Ovary (tissue), 9 donors: ENCODE data around the gene NUDT5. TPM values are rescaled to one million over a fixed set of nuclear protein-coding genes. Genes with fewer than 3 reads are reported as not detected.

Experiments used
- DNase-seq, 5 donors: peaks; one replicate each; pipeline ENCODE4 v3.0.0-alpha.2; 2019 to 2020
- H3K27ac ChIP-seq, 2 donors: fragments of 200-600 bp; one replicate each; pipeline versions ENCODE4 v1.5.1 to v1.8.0; 2019 to 2022
- H3K27me3 ChIP-seq: fragments of 200-600 bp; one replicate; pipeline ENCODE4 v1.8.0; 2022
- H3K36me3 ChIP-seq: fragments of 200-600 bp; sonication (generic); one replicate; pipeline ENCODE4 v1.5.1; 2019
- H3K4me1 ChIP-seq: one replicate; pipeline ENCODE4 v1.8.1; 2013; ENCODE audit warnings: mild to moderate bottlenecking, moderate library complexity; ENCODE audit not compliant: insufficient read depth
- H3K4me3 ChIP-seq: fragments of 200-600 bp; sonication (generic); one replicate; pipeline ENCODE4 v1.5.1; 2017
- H3K9me3 ChIP-seq, 2 donors: fragments of 200-600 bp in 1 of 2; sonication (generic) in 1 of 2; one replicate each; pipeline versions ENCODE4 v1.5.1 to v1.8.1; 2013 to 2019; ENCODE audit warnings: mild to moderate bottlenecking in 1 of 2, moderate library complexity in 1 of 2
- EP300 ChIP-seq: sonication (generic); formaldehyde crosslinking; IDR thresholded peaks from one replicate; pipeline ENCODE4 v1.6.1; 2017; ENCODE audit warnings: antibody characterized with exemption
- POLR2A ChIP-seq: fragments of 450-650 bp; IDR thresholded peaks from one replicate; pipeline ENCODE4 v1.6.1; 2017; ENCODE audit warnings: antibody characterized with exemption, mild to moderate bottlenecking, moderate library complexity
- WGBS, 3 donors: extraction: QIAGEN DNeasy Blood & Tissue Kit in 1 of 3; methylation state at CpG; one replicate each; pipeline versions ENCODE4 v1.1.5 to v1.1.7; 2013 to 2017; 5-methylcytosine and 5-hydroxymethylcytosine counted together
- intact Hi-C, 4 donors: fragments of 100-400 bp; cut with DNase I; formaldehyde crosslinking; loops; one replicate each; pipeline versions ENCODE4 v1.11.0 to v1.15.1; 2022 to 2023
- polyA plus RNA-seq, 2 donors: library from polyadenylated mRNA; stranded (reverse); fragments of 200-250 nt in 1 of 2; fragments of 350-450 nt in 1 of 2; fragmentation: Illumina TruSeq in 1 of 2; extraction: RNeasy Lipid Tissue Mini Kit (QIAGEN cat#74804) in 1 of 2; gene quantifications; one replicate each; pipeline ENCODE4 v1.2.3, GENCODE V29; 2013 to 2014
- total RNA-seq, 7 donors: library from RNA; depleted of rRNA in 2 of 7; stranded (reverse); fragments of >200 nt in 2 of 7; fragmentation: NEBNext Ultra II Directional in 3 of 7; extraction: Animal tissue kit (Norgen Biotek cat#: 25700) in 3 of 7; gene quantifications; one replicate each; pipeline versions ENCODE4 v1.1.0 to v1.2.4, GENCODE V29; 2016 to 2023
- TF ChIP-seq, protein P1 (sequence below), 3 donors: fragments of 450-650 bp in 2 of 3; fragments of 200-600 bp in 1 of 3; IDR thresholded peaks; one replicate each; pipeline versions ENCODE4 v1.5.1 to v1.8.0; 2016 to 2022; ENCODE audit warnings: antibody characterized with exemption in 3 of 3, mild to moderate bottlenecking in 1 of 3
- donor health status: DM: no; HTN: no; CAD: no; lungs with moderate emphysema.
- donor health status: DM: no; HTN: no; CAD: no.
- donor health status: Bipolar disorder and iron deficiency.
- donor health status: DM: yes; HTN: yes; CAD: no.
- donor health status: DM: no; HTN: no; CAD: no.
- donor health status: DM: yes; HTN: yes; CAD: no.

The NUDT5 gene
- total and polyA plus RNA-seq, 9 donors = 15.8 to 56.5 (median 24.7) TPM

DNA sequence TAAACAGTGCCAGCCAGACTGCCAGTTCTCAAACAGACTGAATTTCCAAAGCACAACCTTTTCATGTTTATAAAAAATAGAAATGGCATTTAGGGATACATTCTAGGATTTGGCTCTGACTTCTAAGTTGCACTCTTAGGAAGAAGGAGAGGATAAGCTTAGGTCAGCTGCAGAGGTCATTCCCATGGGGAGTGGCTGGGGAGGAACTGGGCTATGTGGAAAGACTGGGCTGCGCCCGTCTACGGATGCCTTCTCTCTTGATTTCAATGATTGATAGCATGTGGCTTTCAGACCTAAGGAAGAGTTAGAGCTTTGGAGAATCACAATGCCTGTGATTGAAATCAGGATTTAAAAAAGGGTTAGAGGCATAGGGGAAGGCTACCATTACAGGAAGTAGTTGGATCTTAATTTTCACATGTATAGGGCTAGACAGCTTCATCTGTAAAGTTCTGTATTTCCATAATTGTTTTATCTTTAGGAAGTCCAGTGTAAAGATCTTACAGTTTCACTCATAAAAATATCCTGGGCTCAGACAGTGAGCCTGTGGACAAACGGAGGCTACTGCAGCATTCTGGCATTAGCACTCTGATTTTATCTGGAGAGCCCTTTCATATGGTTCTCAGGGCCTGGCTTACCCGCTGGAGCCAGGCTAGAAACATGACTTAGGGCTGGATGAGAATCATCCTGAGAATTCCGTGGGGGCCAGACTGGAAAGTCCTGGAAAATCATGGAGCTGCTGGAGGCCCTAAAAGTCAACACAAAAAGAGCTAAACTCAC lies 29.5 kb downstream of the NUDT5 start:
- no peak for DNase-seq
- intact Hi-C loops = no loop called here
- Histone ChIP-seq H3K9me3 (no peaks in the 10 kb centered on the region), H3K4me1 (no peaks in the 10 kb centered on the region), H3K36me3 (no peaks in the 10 kb centered on the region), H3K4me3 (no peak overlapping the region), H3K27ac (no peak overlapping the region), H3K27me3 (no peaks in the 10 kb centered on the region)
- TF ChIP-seq POLR2A = no peak
- no peak for TF ChIP-seq EP300
- TF ChIP-seq, protein P1, sequence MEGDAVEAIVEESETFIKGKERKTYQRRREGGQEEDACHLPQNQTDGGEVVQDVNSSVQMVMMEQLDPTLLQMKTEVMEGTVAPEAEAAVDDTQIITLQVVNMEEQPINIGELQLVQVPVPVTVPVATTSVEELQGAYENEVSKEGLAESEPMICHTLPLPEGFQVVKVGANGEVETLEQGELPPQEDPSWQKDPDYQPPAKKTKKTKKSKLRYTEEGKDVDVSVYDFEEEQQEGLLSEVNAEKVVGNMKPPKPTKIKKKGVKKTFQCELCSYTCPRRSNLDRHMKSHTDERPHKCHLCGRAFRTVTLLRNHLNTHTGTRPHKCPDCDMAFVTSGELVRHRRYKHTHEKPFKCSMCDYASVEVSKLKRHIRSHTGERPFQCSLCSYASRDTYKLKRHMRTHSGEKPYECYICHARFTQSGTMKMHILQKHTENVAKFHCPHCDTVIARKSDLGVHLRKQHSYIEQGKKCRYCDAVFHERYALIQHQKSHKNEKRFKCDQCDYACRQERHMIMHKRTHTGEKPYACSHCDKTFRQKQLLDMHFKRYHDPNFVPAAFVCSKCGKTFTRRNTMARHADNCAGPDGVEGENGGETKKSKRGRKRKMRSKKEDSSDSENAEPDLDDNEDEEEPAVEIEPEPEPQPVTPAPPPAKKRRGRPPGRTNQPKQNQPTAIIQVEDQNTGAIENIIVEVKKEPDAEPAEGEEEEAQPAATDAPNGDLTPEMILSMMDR (IDR thresholded peaks at IDR 0.05) = no peak
- 72 to 82% (median 76%) methylated on average over 6 of the region's 6 CpGs for WGBS, 3 donors

DNA sequence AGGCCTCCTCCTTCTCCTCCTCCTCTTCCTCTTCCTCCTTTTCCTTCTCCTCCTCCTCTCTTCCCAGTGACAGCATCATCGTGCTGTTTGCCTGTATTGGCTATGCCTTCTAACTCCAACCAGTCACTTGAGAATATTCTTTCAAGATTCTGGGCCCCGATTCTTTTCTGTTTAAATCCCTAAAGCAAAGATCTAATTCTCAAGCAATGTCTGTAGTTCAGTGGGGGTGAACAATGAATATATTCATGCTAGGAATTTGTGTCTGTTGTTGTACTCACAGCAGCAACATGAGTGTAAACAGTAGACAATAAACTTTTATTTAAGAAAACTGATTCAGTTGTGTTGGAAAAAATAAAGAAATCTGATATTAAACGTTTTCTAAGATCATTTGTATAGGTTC lies 30.7 kb downstream of the NUDT5 start:
- intact Hi-C loops = no loop called here
- TF ChIP-seq EP300 (no peak), POLR2A (no peak)
- TF ChIP-seq, protein P1 (IDR thresholded peaks at IDR 0.05) = no peak
- H3K27ac ChIP-seq = no peak overlapping the region
- no peaks in the 10 kb centered on the region for H3K9me3 ChIP-seq
- DNase-seq = no peak
- H3K27me3 ChIP-seq = no peaks in the 10 kb centered on the region
- WGBS, 3 donors = 72 to 84% (median 82%) methylated on average over 3 of the region's 3 CpGs
- H3K4me3 ChIP-seq = no peak overlapping the region
- no peaks in the 10 kb centered on the region for H3K36me3 ChIP-seq
- no peaks in the 10 kb centered on the region for H3K4me1 ChIP-seq

DNA sequence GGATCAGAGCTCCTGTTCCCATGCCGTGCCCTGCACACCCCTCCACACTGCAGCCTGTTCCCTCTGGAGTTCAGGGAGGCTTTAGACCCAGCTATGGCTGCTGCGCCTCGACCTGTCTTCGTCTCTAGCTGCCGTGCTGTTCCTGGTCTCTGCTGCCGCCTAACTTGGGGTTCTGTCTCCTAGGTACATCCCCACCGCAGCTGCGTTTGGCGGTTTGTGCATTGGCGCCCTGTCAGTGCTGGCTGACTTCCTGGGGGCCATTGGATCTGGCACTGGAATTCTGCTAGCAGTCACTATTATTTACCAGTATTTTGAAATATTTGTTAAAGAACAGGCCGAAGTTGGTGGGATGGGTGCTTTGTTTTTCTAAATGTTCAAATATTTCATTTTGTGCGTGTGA lies 31.6 kb downstream of the NUDT5 start:
- intact Hi-C loops = no loop called here

DNA sequence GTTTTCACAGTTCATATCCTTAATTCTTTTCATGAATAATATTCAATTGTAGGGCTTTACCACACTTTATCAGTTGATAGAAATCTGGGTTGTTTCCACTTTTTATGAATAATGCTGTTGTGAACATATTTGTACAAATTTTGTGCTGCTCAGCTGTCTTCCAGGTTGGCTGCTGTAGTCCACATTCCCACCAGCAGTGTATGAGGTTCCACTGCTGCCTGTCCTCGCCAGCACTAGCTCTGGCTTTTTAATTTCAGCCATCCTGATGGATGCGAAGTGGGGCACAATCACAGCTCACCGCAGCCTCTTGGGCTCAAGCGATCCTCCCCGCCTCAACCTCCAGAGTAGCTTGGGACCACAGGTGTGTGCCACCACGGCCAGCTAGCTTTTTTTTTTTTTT lies 32.8 kb downstream of the NUDT5 start:
- H3K4me3 ChIP-seq = no peak overlapping the region
- intact Hi-C loops = no loop called here
- no peak for DNase-seq
- H3K27me3 ChIP-seq = no peaks in the 10 kb centered on the region
- no peak for TF ChIP-seq POLR2A
- no peak for TF ChIP-seq EP300
- TF ChIP-seq, protein P1 (IDR thresholded peaks at IDR 0.05) = no peak
- H3K27ac ChIP-seq = no peak overlapping the region
- H3K36me3 ChIP-seq = no peaks in the 10 kb centered on the region
- WGBS, 3 donors = 94 to 95% (median 95%) methylated on average over 6 of the region's 6 CpGs
- no peaks in the 10 kb centered on the region for H3K9me3 ChIP-seq
- no peaks in the 10 kb centered on the region for H3K4me1 ChIP-seq

More for the DNA sequence above, 31.6 kb downstream of the NUDT5 start:
- H3K27ac ChIP-seq = no peak overlapping the region
- WGBS, 3 donors = 80 to 91% (median 87%) methylated on average over 12 of the region's 12 CpGs
- DNase-seq = no peak
- no peaks in the 10 kb centered on the region for H3K4me1 ChIP-seq
- H3K27me3 ChIP-seq = no peaks in the 10 kb centered on the region
- H3K4me3 ChIP-seq = no peak overlapping the region
- TF ChIP-seq, protein P1 (IDR thresholded peaks at IDR 0.05) = no peak
- TF ChIP-seq EP300 (no peak), POLR2A (no peak)
- no peaks in the 10 kb centered on the region for H3K9me3 ChIP-seq
- no peaks in the 10 kb centered on the region for H3K36me3 ChIP-seq
